K562 (cell line): ENCODE data around the gene CXCR5. TPM values are rescaled to one million over a fixed set of nuclear protein-coding genes. Genes with fewer than 3 reads are reported as not detected.

Experiments used
- ATAC-seq: fragments of 200-7000 bp; cut with Tn5 transposase; 3 replicates; pipeline ENCODE4 v1.9.1; 2020; ENCODE audit warnings: moderate library complexity
- BruUV-seq: library from RNA; stranded (reverse); fragments of 400-500 nt; replicated peaks from 2 replicates; lab custom pipeline; 2021; lab: Mats Ljungman, UMichigan
- CTCF ChIA-PET: fragments of 300-600 bp; formaldehyde crosslinking; extraction: SDS; loops from one replicate; lab custom pipeline; 2021; ENCODE audit warnings: low intra/inter-chr PET ratio; lab: Yijun Ruan, JAX
- POLR2A ChIA-PET: fragments of 300-600, 350-650 bp; sonication (Branson Sonifier 250); formaldehyde crosslinking; extraction: SDS; loops from one replicate; lab custom pipeline; 2021; ENCODE audit warnings: antibody characterized with exemption, inconsistent platforms; lab: Yijun Ruan, JAX
- DNase-seq, 4 experiments: peaks; one replicate each; pipeline versions ENCODE4 v3.0.0 to v3.0.0-alpha.2; 2011 to 2018; ENCODE audit warnings: low spot score in 3 of 4, mixed read lengths in 3 of 4; ENCODE audit errors: extremely low read depth in 1 of 4
- FAIRE-seq: peaks from 2 replicates; lab custom pipeline; 2011; peaks lifted over from hg19 to GRCh38; lab: Jason Lieb, UNC
- H2AFZ ChIP-seq: 2 replicates; pipeline ENCODE4 v1.6.0; 2011; ENCODE audit warnings: low read depth, low read length, control low read depth, inconsistent platforms
- H3K27ac ChIP-seq: fragments of 200-600 bp; 3 replicates; pipeline ENCODE4 v1.8.0; 2011; ENCODE audit warnings: low read depth, mild to moderate bottlenecking, control low read depth, inconsistent platforms, low read length, moderate library complexity, mixed read lengths; ENCODE audit errors: extremely low read depth
- H3K27me3 ChIP-seq, 2 experiments: fragments of 300-600 bp in 1 of 2; 2 replicates in 1 of 2; 3 replicates in 1 of 2; pipeline versions ENCODE4 v1.6.0 to v1.8.0; 2011; ENCODE audit warnings: inconsistent platforms in 2 of 2, low read length in 2 of 2, mild to moderate bottlenecking in 1 of 2, mixed read lengths in 1 of 2, moderate library complexity in 1 of 2; ENCODE audit not compliant: control insufficient read depth in 2 of 2, insufficient read depth in 2 of 2
- H3K36me3 ChIP-seq: fragments of 300-600 bp; 3 replicates; pipeline ENCODE4 v1.8.0; 2011; ENCODE audit warnings: mild to moderate bottlenecking, low read length, inconsistent platforms; ENCODE audit not compliant: control insufficient read depth, insufficient read depth
- H3K4me1 ChIP-seq, 2 experiments: fragments of 200-600 bp in 1 of 2; replicated peaks in 1 of 2; 2 replicates in 1 of 2; 3 replicates in 1 of 2; pipeline versions ENCODE4 v1.5.1 to v1.8.0; 2011; ENCODE audit warnings: inconsistent platforms in 2 of 2, low read length in 2 of 2, mild to moderate bottlenecking in 1 of 2, mixed read lengths in 1 of 2, moderate library complexity in 1 of 2; ENCODE audit not compliant: control insufficient read depth in 2 of 2, insufficient read depth in 2 of 2
- H3K4me2 ChIP-seq: 2 replicates; pipeline ENCODE4 v1.6.1; 2011; ENCODE audit warnings: low read length, control low read depth, inconsistent platforms, mixed read lengths; ENCODE audit not compliant: insufficient read depth
- H3K4me3 ChIP-seq: fragments of 200-600 bp; sonication (generic), shearing (Covaris generic); 2 replicates; pipeline ENCODE4 v1.5.1; 2016; ENCODE audit warnings: control low read depth, inconsistent platforms
- H3K79me2 ChIP-seq: fragments of 200-600 bp; 3 replicates; pipeline ENCODE4 v1.8.0; 2011; ENCODE audit warnings: low read length, inconsistent platforms; ENCODE audit not compliant: control insufficient read depth, insufficient read depth
- H3K9ac ChIP-seq, 2 experiments: 2 replicates each; pipeline versions ENCODE4 v1.6.0 to v1.6.1; 2011; ENCODE audit warnings: low read depth in 2 of 2, low read length in 2 of 2, control low read depth in 1 of 2, inconsistent platforms in 1 of 2, mild to moderate bottlenecking in 1 of 2, mixed read lengths in 1 of 2; ENCODE audit not compliant: insufficient read depth in 1 of 2
- H3K9me1 ChIP-seq: one replicate; pipeline ENCODE4 v1.6.0; 2011; ENCODE audit warnings: inconsistent platforms, mild to moderate bottlenecking, low read length, moderate library complexity; ENCODE audit not compliant: control insufficient read depth, insufficient read depth
- H3K9me3 ChIP-seq: replicated peaks from 2 replicates; pipeline ENCODE4 v1.5.1; 2011; ENCODE audit warnings: low read depth, low read length, inconsistent platforms; ENCODE audit not compliant: control insufficient read depth, insufficient read depth
- H4K20me1 ChIP-seq: replicated peaks from 2 replicates; pipeline ENCODE4 v1.6.1; 2011; ENCODE audit warnings: low read length, inconsistent platforms, mixed read lengths; ENCODE audit not compliant: control insufficient read depth, insufficient read depth
- BCL6 ChIP-seq: fragments of 250-450 bp; sonication (Bioruptor Pico); IDR thresholded peaks from 2 replicates; pipeline ENCODE4 v1.4.0; 2020
- BRD4 ChIP-seq: fragments of 200-600 bp; sonication (generic); IDR thresholded peaks from 2 replicates; pipeline ENCODE4 v1.6.1; 2017; ENCODE audit warnings: inconsistent platforms
- BRD9 ChIP-seq: fragments of 450-650 bp; IDR thresholded peaks from 2 replicates; pipeline ENCODE4 v1.6.1; 2018; ENCODE audit warnings: low read depth; ENCODE audit not compliant: partially characterized antibody
- CEBPB ChIP-seq: fragments of 450-650 bp; IDR thresholded peaks from 2 replicates; pipeline ENCODE4 v1.6.1; 2016; ENCODE audit warnings: missing genetic modification characterization, missing compliant biosample characterization
- KLF1 ChIP-seq: fragments of 450-650 bp; IDR thresholded peaks from 2 replicates; pipeline ENCODE4 v1.6.1; 2016; ENCODE audit warnings: missing genetic modification characterization, missing compliant biosample characterization
- KLF13 ChIP-seq: fragments of 450-650 bp; IDR thresholded peaks from 2 replicates; pipeline ENCODE4 v1.6.1; 2016; ENCODE audit warnings: missing genetic modification characterization, low read depth, mild to moderate bottlenecking, missing compliant biosample characterization, moderate library complexity, borderline replicate concordance
- KLF16 ChIP-seq: IDR thresholded peaks from 2 replicates; pipeline ENCODE4 v1.6.1; 2016; ENCODE audit warnings: antibody characterized with exemption
- MTA3 ChIP-seq: fragments of 450-650 bp; formaldehyde crosslinking; IDR thresholded peaks from 2 replicates; pipeline ENCODE4 v1.6.1; 2017; ENCODE audit warnings: mild to moderate bottlenecking, borderline replicate concordance
- MYBL2 ChIP-seq, 2 experiments: fragments of 450-650 bp in 1 of 2; sonication (generic) in 1 of 2; formaldehyde crosslinking in 1 of 2; IDR thresholded peaks; 2 replicates each; pipeline versions ENCODE4 v1.6.1 to v1.8.1; 2017 to 2022; ENCODE audit warnings: borderline replicate concordance in 1 of 2, inconsistent platforms in 1 of 2, low read depth in 1 of 2, mild to moderate bottlenecking in 1 of 2, missing genetic modification reagents in 1 of 2, moderate library complexity in 1 of 2
- NUFIP1 ChIP-seq: fragments of 450-650 bp; IDR thresholded peaks from 2 replicates; pipeline ENCODE4 v1.6.1; 2018; ENCODE audit not compliant: partially characterized antibody
- STAT5B ChIP-seq: fragments of 250-450 bp; sonication (Bioruptor Pico); IDR thresholded peaks from 2 replicates; pipeline ENCODE4 v1.8.0; 2021; ENCODE audit warnings: mild to moderate bottlenecking, inconsistent platforms
- TFAP4 ChIP-seq: sonication (generic); formaldehyde crosslinking; IDR thresholded peaks from 2 replicates; pipeline ENCODE4 v1.8.0; 2022; ENCODE audit warnings: missing genetic modification reagents, mild to moderate bottlenecking, moderate library complexity, borderline replicate concordance
- ZNF263 ChIP-seq: sonication (generic); formaldehyde crosslinking; IDR thresholded peaks from 2 replicates; pipeline ENCODE4 v1.8.0; 2022; ENCODE audit warnings: mild to moderate bottlenecking, missing genetic modification reagents, borderline replicate concordance
- WGBS: fragments of 100-300 bp; shearing (Covaris generic); methylation state at CpG from one replicate; pipeline ENCODE4 v1.1.6; 2016; ENCODE audit warnings: low coverage, mixed read lengths; ENCODE audit not compliant: insufficient coverage; ENCODE audit errors: missing lambda C conversion rate; 5-methylcytosine and 5-hydroxymethylcytosine counted together
- in situ Hi-C: fragments of 300-500 bp; cut with MboI; formaldehyde crosslinking; loops from 4 replicates; pipeline ENCODE4 v1.15.0; 2018; ENCODE audit warnings: inconsistent platforms, mixed read lengths
- intact Hi-C: fragments of 100-400 bp; cut with micrococcal nuclease; formaldehyde crosslinking; loops from 2 replicates; pipeline ENCODE4 v1.14.2; 2022
- polyA plus RNA-seq, 8 experiments: library from polyadenylated mRNA; depleted of rRNA in 4 of 8; stranded (reverse) in 5 of 8; unstranded in 3 of 8; fragments of >200 nt; fragmentation: Nextera tagmentation in 2 of 8; fragmentation: Illumina TruSeq in 1 of 8; extraction: Ambion mirVana in 2 of 8; extraction: Trizol in 1 of 8; gene quantifications; 2 replicates each; pipeline versions ENCODE4 v1.2.1 to v1.2.3, GENCODE V29; 2011 to 2014; ENCODE audit warnings: inconsistent platforms in 1 of 8, missing spikeins in 1 of 8
- total RNA-seq, 7 experiments: library from RNA; depleted of rRNA in 6 of 7; stranded (reverse); fragments of >200 nt in 6 of 7; fragmentation: Illumina TruSeq in 2 of 7; extraction: Trizol in 2 of 7; gene quantifications; 2 replicates each; pipeline versions ENCODE4 v1.2.1 to v1.2.3, GENCODE V29; 2011 to 2021; ENCODE audit warnings: low replicate concordance in 1 of 7
- TF ChIP-seq, protein P1 (sequence below): sonication (generic); formaldehyde crosslinking; IDR thresholded peaks from 2 replicates; pipeline ENCODE4 v1.8.1; 2023; ENCODE audit warnings: missing genetic modification reagents, mild to moderate bottlenecking, borderline replicate concordance

Gene CXCR5
- total and polyA plus RNA-seq, 9 of the 15 experiments (the other 6 are each of a cell fraction or from before 2014, with no cell fraction given) = 0.03 to 0.06 TPM; not detected in 7

DNA sequence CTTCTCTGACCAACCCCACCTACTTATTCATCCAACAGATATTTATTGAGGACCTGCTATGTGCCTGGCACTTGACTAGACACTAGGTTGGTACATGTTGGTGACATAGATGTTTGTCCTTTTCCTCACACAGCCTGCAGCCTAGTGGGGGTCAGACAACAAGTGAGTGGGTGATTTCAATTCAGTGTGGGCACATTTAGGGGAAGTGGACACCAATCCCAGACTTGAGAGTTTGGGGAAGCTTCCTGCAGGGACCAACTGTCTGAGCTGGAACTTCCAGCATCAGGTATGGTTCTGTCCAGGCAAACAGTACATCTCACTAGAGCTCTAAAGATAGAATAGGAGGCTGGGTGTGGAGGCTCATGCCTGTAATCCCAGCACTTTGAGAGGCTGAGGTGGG lies 47.9 kb downstream of the CXCR5 start:
- no TSS peak for BruUV-seq
- no peak for ATAC-seq

DNA sequence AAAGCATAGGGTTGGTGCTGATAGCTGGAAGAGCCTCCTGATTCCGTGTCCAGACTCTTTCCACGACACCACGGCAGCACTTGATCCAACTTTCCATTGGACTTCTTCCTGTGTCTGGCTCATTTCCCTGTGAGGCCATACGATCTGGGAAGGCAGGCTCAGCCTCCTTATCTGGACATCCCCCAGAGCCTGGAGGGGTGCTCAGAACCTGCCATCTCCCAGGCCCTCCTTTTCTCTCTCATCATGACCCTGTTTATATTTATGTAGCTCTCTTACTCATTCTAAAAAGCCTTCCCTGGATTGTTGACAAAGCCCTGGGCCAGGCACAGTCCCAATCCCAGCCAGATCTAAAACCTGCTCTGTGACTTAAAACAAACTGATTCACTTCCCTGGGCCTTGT lies 49.8 kb downstream of the CXCR5 start:
- in situ Hi-C loops = no loop called here
- POLR2A ChIA-PET = no interaction called here
- Histone ChIP-seq H3K4me3 (no peak overlapping the region), H3K4me1 (peaks cover 3 to 20% of the 10 kb centered on the region in 2 experiments; a peak in 3 of 5 replicates), H3K79me2 (no peaks in the 10 kb centered on the region), H2AFZ (0 out of 2 replicates have a peak overlapping the region, but pooled peaks have one; percentile 39), H3K9me3 (no peaks in the 10 kb centered on the region), H4K20me1 (no peaks in the 10 kb centered on the region), H3K4me2 (no peak overlapping the region), H3K9ac (peak overlapping the region in 1 of 2 experiments; percentile 56; a peak in 1 of 4 replicates), H3K9me1 (no peaks in the 10 kb centered on the region), H3K27me3 (peaks cover 0 to under 1% of the 10 kb centered on the region in 2 experiments; a peak in 1 of 5 replicates), H3K27ac (no peak overlapping the region), H3K36me3 (no peaks in the 10 kb centered on the region)
- DNase-seq (no peak), ATAC-seq (no peak), FAIRE-seq (no peak)
- WGBS = 7% methylated on average over 4 of the region's 4 CpGs
- intact Hi-C loops = no loop called here
- BruUV-seq = no TSS peak
- CTCF ChIA-PET = interaction anchor here (0.5 kb wide), 1 partner anchor 335 kb away, joined by 3 read pairs; no protein-coding TSS in a partner anchor
- TF ChIP-seq BRD9 (no peak), KLF16 (no peak), ZNF263 (CRISPR knock-in tag) (no peak), BCL6 (CRISPR knock-in tag) (no peak), TFAP4 (CRISPR knock-in tag) (no peak), MYBL2 (IDR thresholded peaks at IDR 0.05; ENCODE audit: low read depth) (no peak), MYBL2 (CRISPR knock-in tag; IDR thresholded peaks at IDR 0.05; ENCODE audit: borderline replicate concordance) (no peak), MTA3 (no peak)
- TF ChIP-seq, protein P1, sequence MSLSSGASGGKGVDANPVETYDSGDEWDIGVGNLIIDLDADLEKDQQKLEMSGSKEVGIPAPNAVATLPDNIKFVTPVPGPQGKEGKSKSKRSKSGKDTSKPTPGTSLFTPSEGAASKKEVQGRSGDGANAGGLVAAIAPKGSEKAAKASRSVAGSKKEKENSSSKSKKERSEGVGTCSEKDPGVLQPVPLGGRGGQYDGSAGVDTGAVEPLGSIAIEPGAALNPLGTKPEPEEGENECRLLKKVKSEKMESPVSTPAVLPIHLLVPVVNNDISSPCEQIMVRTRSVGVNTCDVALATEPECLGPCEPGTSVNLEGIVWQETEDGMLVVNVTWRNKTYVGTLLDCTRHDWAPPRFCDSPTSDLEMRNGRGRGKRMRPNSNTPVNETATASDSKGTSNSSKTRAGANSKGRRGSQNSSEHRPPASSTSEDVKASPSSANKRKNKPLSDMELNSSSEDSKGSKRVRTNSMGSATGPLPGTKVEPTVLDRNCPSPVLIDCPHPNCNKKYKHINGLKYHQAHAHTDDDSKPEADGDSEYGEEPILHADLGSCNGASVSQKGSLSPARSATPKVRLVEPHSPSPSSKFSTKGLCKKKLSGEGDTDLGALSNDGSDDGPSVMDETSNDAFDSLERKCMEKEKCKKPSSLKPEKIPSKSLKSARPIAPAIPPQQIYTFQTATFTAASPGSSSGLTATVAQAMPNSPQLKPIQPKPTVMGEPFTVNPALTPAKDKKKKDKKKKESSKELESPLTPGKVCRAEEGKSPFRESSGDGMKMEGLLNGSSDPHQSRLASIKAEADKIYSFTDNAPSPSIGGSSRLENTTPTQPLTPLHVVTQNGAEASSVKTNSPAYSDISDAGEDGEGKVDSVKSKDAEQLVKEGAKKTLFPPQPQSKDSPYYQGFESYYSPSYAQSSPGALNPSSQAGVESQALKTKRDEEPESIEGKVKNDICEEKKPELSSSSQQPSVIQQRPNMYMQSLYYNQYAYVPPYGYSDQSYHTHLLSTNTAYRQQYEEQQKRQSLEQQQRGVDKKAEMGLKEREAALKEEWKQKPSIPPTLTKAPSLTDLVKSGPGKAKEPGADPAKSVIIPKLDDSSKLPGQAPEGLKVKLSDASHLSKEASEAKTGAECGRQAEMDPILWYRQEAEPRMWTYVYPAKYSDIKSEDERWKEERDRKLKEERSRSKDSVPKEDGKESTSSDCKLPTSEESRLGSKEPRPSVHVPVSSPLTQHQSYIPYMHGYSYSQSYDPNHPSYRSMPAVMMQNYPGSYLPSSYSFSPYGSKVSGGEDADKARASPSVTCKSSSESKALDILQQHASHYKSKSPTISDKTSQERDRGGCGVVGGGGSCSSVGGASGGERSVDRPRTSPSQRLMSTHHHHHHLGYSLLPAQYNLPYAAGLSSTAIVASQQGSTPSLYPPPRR (CRISPR knock-in tag) = no peak

More for the DNA sequence above, 47.9 kb downstream of the CXCR5 start:
- Histone ChIP-seq H3K4me2 (no peak overlapping the region), H3K36me3 (no peaks in the 10 kb centered on the region), H3K9ac (no peak overlapping the region), H3K27me3 (no peaks in the 10 kb centered on the region; a peak in 1 of 5 replicates), H3K27ac (no peak overlapping the region), H3K4me1 (peaks cover 8 to 29% of the 10 kb centered on the region in 2 experiments; a peak in 4 of 5 replicates), H3K9me1 (no peaks in the 10 kb centered on the region), H2AFZ (no peak overlapping the region), H3K9me3 (no peaks in the 10 kb centered on the region), H4K20me1 (no peaks in the 10 kb centered on the region), H3K79me2 (no peaks in the 10 kb centered on the region), H3K4me3 (no peak overlapping the region)
- POLR2A ChIA-PET = no interaction called here
- CTCF ChIA-PET = interaction anchor here (0.6 to 2.8 kb wide), 2 partner anchors 25 to 259 kb away, joined by 3 to 25 read pairs; no protein-coding TSS in a partner anchor
- in situ Hi-C loops = no loop called here
- no peak for DNase-seq
- intact Hi-C loops = no loop called here
- no peak for TF ChIP-seq BRD4
- TF ChIP-seq NUFIP1 = no peak
- no peak for TF ChIP-seq KLF1 (tag)
- no peak for TF ChIP-seq CEBPB (tag)
- TF ChIP-seq STAT5B (CRISPR knock-in tag) = no peak
- no peak for TF ChIP-seq KLF13 (tag)
- FAIRE-seq = no peak
